HG02678 (cell line): Measurements from ENCODE around the gene GALNT18.

Source experiments
- ATAC-seq: cut with Tn5 transposase; IDR thresholded peaks from one replicate; pipeline ENCODE4 v1.9.1; 2021; ENCODE audit warnings: mild to moderate bottlenecking, moderate library complexity; ENCODE audit not compliant: unreplicated experiment

GALNT18 gene

DNA sequence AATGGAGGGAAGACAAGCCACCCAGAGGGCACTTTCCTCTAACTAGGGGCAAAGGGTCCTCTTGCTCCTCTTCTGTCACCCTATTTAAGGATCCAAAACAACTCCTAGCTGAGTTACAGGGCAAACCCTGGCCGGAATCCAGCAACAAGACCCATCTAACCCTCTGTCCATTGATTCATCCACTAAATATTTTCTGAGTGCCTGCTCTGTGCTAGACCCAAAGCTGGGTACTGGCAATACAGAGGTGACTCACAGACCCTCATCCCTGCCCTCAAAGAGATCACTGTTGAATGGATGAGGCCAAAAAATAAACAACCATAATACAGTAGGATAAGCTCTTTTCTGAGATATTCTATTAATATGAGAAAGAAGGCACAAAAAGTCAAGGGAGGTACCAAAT, 4.3 kb upstream of the GALNT18 start:
- no peak for ATAC-seq

DNA sequence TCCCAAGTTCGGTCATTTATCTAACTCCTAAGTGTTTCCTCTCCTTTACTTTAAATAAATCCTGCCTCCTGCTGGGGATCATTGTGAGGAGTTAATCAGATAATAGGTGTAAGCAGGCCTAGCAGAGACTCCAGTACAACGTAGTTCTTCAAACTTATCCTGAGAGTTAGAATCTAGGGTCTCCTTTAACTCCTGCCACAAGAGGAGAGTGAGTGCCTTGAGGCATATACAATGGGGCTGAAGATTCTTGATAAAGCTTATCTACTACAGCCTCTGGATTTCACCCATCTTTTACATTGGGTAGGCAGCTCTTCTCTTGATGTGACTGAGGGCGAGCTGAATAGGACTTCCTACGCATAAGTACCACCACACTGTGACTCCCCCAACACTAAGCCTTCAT, 3.1 kb upstream of the GALNT18 start:
- ATAC-seq: no peak

DNA sequence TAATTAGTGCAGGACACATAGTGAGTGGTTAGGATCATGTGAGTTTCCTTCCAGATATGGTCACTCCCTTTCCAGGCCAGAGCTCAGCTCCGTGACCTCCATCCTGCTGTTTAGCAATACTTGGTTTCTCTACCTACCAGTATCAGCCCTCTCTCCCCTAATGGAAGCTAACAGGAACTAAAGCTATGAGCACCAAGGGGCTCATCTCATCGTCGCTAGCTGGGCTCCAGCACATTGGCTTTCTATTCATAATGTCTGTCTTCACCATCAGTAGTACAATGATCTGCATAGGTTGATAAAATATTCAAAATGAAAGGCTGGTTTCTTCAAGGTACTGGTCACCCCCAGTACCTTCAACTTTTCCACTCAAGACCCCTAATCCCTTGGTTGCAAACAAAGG, 2.4 kb upstream of the GALNT18 start:
- ATAC-seq: no peak

DNA sequence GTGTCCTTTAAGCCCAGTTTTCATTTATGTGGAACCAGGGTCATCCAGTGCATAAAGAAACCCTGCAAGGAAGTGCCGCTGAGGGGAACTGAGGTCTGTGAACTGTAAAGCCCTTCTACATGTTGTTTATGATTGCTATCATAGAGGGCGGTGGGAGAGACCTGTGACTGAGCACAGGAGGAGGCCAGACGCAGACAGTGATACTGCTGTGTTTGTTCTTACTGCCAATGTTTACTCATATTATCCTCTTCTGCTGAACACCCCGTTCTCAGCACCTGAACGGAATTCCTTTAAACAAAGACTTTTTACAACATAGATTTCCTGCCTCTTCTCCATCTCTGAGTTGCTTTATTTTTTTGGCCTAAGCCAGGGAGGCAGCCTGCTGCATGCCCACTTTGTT, 967 bp upstream of the GALNT18 start:
- ATAC-seq: no peak

DNA sequence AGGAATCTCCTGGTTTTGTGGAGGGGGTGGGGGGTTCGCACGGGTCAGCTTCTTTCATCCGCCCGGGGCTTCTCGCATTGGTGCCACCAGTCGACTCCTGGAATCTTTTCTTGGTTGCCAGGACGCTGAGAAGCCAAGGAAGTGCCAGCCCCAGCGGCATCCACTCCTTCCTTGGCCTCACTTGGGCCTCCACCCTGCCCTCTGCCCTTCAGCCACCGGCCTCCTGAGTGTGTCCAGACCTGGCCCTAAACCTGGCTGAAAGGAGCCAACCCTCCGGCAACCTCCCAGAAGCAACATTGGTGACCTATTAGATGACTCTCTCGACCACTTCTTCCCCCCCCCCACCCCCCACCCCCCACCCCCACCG, 518 bp upstream of the GALNT18 start:
- no peak for ATAC-seq

DNA sequence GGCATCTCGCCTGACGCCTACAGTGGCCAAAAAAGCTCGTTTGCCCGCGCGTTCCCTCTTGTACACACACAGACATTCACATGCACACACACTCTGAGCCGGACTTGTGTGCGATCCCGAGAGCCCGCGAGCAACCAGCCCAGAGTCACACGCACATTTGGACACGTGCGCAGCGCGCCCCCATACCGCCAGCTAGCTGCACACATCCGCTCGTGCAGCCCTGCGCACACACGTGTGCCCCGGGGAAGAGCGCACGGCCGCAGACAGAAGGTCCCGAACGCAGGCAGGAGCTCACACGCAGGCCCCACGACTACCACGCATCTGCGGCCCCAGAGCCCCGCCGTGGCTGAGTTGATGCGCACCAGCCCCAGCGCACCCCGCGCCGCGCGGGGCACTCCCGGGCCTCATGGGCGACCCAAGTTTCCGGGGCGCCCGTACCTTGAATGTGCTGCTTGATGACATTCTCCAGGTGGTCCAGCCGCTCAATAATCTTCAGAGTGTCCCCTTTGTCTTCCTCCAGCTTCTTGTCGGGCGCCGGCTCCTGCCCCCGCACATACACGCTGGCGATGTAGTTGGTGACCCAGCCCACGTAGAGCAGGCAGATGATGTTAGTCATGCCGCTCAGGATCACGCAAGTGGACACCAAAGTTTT, 758 bp downstream of the GALNT18 start:
- peak; percentile 21 for ATAC-seq

DNA sequence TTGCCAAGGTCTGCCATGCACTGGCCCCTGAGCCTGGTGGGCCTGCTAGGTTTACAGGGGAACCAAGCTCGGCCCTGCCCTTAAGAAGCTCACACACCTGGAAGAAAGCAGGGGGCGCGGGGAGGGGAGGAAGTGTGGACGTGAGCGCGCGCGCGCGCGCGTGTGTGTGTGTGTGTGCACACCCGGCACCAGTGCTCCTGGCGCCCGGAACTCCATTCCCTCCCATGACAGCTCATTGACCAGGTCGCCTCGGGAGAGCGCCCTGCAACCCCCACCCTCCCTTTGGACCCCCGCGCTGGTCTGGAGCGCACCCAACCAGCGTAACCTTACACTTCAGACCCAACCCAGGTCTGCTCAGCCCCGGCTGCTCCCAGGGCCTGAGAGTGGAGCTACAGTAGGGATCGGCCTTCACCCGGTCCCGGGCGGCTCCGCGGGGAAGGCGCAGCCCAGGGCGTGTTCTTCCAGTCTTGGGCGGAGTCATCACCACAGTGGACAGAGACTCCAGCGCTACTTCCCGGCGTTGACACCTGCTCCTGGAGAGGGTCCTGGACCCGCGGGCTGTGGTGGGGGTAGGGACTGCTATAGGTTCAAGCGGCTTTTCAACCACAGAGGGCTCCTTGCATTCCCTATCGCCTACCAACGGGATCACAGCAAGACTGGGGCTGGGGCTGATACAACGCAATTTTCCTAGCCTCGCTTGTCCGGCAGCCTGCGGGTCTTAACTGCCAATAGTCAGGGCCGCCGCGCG, 1.5 kb downstream of the GALNT18 start:
- no peak for ATAC-seq

DNA sequence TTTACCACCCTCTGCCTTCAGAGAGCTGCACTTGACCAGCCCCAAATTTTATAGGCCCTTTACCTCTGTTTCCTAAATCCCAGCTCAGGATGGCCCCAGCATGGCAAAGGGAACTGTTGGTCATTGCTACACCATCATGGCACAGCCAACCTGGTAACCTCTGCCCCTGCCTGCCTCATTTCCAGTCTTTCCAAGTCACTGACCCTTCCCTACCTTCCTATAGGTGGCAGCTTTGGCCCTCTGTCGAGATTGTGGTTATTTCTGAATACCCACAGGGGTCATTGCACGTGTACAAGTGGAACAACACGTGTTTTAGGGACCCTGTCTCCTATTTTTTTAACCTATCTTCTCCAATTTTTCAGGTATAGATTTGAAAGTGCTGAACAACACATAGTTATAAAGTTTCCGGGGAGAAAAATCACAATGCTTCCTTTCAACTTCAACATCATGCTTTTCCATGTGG, 2.8 kb downstream of the GALNT18 start:
- no peak for ATAC-seq

DNA sequence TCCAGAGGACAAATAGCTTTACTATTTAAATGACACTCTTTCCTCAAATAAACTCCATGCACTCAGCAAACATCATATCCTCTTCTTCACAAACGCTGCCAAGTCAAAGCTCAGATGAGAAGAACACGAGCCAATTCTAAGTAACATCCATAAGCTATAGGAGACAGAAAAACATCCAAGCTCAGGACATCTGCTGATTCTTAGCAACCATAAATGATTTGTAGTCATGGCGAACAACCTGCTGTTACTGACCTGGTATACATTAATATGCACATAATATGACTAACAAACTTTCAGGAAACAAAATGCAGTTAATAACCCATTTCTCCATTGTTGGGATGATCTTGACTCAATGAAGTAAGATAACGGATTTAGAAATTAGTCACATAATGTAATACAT, 6.7 kb downstream of the GALNT18 start:
- ATAC-seq: no peak

DNA sequence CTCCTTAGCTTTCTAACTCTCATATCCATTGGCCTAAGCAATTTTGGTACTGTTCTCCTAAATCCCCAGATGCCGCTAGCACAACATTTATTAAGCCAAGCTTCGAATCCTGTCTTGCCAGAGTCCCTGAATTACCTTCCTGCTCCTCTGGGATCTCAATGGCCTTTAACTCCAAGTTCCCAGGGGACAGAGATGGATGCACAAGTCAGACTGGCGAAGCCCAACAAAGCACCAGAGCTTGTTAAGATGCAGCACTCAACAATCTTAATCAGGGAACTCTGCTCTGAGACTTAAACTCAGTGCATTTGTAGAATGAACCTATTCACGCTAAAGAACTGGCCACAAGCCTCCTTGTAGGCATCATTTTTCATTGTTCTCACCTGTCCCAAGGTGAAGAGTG, 9.4 kb downstream of the GALNT18 start:
- no peak for ATAC-seq

DNA sequence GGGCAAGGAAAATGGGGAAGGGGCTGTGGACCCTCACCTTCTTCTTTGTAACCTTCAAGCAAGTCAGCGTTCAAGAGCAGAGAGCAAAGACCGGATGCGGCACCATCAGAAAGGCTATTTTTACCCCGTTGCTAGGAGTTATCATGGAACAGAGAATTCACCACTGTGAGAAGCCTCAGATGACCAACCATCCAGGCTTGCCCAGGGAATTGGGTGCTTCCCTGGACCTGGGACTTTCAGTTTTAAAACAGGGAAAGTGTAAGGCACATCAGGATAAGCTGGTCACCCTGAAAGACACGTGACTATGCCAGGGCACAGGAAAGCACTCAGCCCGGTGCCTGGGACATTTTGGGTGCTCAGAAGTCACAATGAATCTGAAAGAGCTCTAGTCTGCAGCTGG, 10.4 kb downstream of the GALNT18 start:
- no peak for ATAC-seq

DNA sequence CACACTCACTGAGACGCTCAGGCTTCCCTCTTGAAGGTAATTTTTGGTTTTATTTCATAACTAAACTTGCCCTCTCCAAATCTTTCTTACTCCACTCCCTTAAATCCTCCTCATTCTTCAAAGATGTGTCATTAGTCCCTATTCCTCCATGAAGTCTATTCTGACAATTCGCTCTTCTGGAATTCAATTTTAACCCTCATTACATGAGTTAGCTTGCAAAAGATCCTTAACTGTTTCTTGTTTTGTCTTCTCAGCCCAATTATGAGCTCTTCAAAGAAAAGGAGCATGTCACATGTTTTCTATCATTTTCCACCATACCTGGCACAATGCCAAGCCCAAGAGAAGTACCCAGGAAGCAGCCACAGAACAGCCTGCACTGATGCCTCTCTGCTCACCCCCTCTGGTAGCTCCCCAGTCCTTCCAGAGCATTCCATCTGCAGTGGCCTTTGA, 13.0 kb downstream of the GALNT18 start:
- no peak for ATAC-seq

DNA sequence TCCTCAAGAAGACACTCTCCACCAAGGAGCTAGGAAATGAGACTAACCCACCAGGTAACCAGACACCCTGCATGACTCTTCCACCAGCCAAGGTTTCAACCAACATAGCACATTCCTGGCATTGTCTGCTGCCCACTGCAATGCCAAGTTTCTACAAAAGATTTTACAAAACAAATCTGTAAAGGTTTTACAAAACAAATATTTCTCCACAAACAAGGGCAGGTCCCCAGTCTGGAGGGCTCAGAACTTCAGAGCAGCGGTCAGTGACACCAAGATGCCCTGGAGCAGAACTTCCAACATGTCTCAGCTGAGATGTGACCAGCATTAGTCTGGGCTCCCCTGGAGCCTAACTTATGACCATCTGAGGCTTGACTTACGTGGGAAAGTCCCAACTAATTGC, 14.0 kb downstream of the GALNT18 start:
- ATAC-seq: no peak

DNA sequence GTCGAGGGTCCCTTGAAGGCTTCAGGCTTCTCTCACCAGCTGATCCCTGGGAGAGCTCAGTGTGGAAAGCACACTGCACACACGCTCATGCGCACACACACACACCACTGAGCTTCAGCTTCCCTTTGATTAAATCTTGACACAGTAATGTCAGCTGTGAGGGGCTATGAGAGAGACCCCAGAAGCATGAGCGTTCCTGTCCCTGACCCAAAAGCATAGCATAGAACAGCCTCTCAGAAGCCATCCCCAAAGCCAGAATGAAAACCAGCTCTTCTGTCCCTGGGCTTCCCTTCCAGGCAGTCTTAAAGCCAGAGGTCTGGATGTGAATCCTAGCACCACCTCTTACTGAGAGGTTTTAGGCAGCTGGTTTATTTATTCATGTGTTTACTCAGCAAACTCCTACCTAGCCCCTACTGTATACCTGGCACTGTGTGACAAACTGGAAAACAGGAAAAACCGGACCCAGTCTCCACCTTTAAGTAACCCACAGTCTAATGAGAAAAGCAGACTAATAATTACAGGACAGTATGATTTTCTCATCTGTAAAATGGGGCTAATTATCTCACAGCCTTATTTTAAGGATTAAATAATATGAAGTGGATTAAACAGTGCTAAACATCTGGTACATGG, 15.9 kb downstream of the GALNT18 start:
- ATAC-seq: no peak

DNA sequence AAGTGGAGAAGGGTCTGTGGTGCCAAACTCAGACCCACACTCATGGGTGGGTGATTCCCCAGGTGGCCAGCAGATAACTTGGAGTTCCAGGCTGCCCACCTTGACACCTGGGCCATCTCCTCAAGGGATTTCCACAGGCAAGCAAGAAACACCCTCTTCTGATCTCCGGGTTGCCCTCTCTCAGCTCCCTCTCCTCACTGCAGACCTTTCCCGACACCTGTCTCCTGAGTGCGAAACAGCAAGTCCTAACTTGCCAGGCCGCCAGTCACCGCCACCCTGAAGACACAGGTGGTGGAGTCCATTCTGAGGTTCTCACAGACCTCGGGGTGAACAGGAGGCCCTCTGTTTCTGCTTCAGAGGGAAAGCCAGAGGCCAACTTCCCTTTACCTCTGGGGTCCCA, 16.6 kb downstream of the GALNT18 start:
- ATAC-seq: no peak

DNA sequence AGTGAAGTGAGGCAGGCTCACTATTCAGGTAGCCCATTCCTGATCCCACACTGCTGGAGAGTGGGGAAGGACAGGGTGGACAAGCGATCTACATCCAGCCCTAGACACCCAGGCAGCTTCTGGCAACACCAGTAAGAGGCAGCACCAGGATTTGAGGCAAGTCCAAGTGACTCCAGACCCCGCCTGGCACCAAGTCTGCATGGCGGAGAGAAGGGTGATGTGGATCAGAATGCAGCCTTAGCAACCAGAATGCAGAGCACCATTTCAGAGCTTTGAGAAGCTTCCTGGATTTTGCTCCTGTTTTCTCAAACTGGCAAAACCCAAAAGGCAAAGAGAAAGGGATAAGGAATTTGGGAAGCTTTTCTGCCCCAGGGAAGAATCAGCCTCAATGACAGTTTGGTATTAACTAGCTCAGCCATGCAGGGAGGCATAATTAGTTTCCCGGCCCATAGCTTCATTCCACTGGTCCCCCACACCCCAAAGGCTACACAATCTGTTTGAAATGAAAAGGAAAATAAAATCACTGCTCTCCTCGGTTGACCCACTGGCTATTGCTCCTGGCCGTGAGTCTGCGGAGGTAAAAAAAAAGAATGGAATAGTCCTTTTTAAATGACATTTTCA, 17.3 kb downstream of the GALNT18 start:
- no peak for ATAC-seq

DNA sequence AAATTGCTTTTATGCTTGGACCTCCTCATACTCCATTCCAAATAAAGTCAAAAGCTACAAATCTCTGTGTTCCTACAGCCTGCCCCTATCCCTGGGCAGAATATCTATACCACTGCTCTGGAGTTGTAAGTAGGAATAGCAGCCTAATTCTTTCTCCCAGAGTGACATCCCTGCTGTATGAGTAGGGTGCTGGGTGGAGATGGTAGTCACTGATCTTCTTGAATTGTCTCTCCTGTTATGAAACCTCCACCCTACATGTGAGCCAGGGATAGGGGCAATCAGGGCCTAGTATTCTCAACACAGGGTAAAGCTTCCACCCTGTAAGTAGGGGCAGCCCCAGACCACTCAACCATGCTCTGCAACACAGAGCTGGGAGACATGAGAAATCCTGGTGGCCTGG, 19.8 kb downstream of the GALNT18 start:
- ATAC-seq: no peak

DNA sequence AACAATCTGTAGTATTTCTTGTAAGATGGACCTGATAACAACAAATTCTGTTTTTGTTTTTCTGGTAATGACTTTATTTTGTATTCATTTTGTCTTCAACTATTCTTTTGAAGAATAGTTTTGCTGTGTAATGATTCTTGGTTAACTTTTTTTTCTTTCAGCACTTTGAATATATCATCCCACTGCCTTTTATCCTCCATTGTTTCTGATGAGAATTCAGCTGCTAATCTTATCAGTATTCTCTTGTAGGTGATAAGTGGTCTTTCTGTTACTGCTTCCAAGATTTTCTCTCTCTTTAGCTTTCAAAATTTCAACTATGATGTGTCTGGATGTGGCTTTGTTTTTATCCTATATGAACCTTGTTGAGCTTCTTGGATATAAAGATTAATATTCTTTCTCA, 21.5 kb downstream of the GALNT18 start:
- ATAC-seq: no peak

DNA sequence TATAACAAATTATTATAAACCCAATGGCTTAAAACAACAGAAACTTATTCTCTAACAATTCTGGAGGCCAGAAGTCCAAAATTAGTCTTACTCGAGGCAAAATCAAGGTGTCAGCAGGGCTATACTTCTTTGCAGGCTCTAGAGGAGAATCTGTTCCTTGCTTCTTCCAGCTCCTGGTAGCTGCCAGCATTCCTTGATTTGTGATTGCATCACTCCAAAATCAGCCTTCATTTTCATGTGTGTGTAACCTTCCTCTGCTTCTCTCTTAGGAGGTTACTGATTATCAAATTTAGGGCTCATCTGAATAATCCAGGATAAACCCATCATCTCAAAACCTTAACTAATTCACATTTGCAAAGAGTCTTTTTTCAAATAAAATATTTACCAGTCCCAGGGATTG, 23.6 kb downstream of the GALNT18 start:
- no peak for ATAC-seq

DNA sequence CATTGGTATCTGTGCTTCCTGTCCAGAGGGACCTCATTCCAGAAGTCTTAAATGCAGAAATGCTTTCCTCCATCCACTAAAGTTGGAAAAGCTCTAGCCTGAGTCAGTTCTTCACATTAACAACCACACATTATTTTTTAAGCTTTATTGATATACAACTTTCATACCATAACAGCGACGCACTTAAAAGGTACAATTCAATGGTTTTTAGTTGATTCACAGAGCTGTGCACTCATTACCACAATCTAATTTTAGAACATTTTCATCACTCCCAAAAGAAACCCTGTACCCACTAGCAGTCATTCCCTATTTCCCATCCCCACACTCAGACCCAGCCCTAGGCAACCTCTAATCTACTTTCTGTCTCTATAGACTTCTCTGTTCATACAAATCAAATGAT, 27.6 kb downstream of the GALNT18 start:
- no peak for ATAC-seq

DNA sequence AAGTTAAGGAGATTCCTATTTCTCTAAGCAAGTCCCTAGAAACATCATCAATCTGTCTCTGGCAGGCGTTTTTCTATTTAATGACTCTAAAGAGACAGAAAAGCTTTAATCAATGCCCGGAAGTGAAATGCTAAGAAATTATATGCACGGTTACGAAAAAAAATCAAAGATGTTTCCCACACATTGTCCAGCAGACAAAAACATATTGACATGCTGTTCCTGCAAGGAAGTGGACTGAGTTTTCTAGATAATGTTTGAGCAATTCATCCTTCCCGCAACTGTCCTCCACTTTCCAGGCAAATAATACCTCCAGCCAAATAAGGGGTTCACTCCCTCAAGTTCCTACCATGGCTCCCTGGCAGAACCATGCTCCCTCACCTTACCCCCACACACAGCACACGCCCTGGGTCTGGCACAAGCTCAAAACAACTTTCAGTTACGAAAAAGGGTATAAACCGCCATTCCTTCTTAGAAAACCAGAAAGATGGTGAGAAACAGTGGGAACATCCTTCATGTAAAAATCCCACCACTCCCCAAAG, 29.6 kb downstream of the GALNT18 start:
- no peak for ATAC-seq

DNA sequence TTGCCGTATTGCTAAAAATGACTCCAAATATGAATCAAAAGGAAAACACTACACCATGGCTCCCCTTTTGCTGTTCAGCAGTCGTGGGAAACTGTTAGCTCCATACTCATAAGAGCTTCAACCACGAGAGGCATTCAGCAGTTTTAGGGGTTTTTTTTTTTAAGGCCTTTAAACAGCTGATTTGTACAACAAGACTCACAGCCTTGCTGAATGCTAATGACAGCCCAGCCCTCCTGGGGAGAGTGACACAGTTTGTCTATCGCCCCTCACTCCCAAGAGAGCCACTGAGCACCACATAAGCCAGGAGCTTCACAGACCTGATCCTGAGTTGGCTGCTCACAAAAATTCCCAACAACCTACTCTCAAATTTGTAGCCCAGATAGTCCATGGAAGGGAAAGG, 32.4 kb downstream of the GALNT18 start:
- no peak for ATAC-seq
